ENCODE results near the gene CHFR.
"Not testable (repeated sequence)": the region's sequence is repeated elsewhere in the genome, so short reads cannot be mapped to it uniquely, and the experiment has no call there.

CHFR gene

DNA sequence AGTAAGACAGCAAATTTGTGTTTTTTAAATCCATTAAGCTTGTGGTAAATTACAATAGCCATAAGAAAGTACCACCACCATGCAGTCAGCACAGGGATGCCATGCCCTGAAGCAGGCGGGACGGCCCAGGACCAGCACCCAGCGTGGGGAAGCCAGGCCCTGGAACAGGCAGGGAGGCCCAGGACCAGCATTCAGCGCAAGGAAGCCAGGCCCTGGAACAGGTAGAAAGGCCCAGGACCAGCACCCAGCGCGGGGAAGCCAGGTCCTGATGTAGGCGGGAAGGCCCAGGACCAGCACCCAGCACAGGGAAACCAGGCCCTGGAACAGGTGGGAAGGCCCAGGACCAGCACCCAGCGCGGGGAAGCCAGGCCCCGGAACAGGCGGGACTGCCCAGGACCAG, 13.2 kb downstream of the CHFR start:
- DNase-seq (ENCODE audit: low spot score), result no peak

DNA sequence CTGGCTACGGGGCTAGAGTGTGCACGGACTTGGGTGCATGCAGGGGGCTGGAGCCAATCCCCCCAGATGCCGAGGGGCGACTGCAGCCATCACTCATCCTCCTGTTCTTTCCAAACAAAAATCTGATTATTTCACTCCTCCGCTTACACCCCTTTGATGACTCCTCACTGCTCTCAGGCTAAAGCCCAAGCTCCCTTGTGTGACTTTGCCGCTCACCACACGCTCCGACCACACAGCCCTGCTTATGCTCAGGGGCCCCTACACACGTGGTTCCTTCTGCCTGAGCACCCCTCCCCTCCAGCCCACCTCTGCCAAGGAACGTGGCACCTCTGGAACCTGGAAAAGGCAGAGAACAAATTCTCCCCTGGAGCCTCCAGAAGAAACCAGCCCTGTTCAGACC, 13.7 kb downstream of the CHFR start:
- no peak for DNase-seq (ENCODE audit: low spot score)

DNA sequence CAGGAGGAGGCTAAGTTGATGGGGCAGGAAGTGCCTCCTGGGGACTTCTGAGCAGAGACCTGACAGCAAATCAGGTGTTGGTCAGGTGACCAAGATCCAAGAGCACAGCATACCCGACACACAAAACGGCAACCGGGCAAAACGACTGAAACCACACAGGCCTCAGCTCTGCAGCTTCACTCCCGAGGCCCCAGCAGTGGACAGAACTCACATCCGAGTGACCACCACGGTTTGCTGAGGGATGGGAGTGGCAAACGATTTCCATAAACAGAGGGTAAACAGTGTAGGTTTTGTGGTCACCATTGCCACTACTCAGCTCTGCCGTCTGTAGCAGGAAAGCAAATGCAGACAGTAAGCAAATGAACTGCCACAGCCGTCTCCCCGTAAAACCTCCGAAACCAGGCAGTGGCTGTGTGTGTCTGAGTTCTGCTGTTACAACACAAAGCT, 14.4 kb downstream of the CHFR start:
- no peak for DNase-seq (ENCODE audit: low spot score)

DNA sequence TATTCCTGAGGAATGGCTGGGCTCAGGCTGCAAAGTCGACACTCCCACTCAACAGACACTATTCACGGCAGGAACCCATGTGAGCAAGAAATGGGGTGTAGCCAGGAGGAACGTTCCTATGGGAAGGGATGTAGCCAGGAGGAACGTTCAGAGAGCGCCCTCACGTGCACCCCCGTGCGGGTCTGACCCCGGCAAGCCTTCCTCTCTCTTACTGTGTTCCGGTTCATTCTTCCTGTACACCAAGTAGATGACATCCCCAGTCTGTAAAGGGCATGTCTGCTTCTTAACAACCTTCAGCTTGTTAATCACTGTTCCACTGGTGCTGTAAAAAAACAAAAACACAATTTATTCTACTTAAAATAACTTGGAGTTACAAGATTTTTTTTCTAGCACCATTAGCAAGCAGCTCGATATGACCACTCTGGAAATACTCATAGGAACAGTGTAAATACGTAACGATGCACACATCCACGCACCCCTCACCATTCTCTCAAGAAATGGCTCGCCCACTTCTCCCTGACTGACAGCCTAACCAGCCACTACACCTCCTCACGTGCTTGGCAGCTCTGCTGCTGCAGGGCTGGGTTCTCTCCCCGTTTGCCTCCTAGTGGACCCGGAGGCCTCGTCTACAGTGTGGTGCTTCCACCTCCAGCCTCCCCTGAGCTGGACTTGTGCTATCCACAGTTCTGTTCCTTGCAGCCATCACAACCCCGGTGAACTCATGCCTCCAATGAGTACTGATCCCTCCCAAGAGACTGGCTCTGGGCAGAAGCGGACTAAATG, 15.1 kb downstream of the CHFR start:
- no peak for DNase-seq (ENCODE audit: low spot score)

DNA sequence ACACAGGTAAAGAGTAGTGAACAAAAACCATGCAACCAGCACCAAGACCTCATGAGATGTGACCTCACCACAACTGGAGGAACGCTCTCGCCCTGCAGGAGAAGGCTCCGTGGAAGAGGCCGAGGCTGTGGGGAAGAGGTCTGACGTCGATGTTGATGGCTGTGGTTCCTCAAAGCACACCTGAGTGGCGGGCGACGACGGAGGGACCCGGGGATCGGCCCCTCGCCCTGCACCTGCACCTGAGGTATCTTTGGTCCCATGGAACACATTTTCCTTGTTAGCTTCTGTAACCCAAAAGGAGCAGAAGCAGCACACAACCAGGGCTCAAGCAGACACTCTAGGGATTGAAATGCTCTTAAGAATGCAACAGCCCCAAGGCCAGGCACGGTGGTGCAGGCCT, 17.9 kb downstream of the CHFR start:
- no peak for DNase-seq (ENCODE audit: low spot score)

DNA sequence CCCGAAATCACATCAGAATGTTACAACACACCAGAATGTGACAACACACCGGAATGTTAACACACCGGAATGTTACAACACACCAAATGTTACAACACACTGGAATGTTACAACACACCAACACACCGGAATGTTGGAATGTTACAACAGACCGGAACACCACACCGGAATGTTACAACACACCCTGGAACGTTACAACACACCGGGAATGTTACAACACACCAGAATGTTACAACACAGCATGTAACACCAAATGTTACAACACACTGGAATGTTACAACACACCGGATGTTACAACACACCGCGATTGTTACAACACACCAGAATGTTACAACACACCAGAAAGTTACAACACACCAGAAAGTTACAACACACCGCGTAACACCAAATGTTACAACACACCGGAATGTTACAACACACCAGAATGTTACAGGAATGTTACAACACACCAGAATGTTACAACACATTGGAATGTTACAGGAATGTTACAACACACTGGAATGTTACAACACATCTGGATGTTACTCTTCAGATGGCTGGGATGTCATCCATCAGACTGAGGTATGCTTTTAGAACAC, 21.1 kb downstream of the CHFR start:
- DNase-seq (ENCODE audit: low spot score), result no peak

DNA sequence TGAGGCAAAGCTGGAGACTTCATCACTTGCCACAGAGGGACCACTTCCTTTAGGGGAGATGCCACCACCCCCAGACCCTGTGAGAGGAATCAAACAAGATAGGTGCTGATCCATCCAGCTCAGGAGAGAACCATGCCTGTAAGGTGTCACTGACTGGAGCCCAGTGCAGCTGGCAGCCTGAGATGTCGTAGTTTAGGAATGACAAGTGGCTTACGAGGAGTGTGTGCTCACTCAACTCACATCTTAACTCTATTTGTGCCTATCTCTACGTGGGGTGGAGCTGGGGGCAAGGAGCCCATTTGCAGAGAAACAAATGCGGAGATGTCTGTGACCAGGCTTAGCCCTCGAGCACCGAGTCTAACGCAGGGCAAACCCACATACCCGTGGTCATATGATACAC, 25.8 kb downstream of the CHFR start:
- DNase-seq (ENCODE audit: low spot score), result no peak

DNA sequence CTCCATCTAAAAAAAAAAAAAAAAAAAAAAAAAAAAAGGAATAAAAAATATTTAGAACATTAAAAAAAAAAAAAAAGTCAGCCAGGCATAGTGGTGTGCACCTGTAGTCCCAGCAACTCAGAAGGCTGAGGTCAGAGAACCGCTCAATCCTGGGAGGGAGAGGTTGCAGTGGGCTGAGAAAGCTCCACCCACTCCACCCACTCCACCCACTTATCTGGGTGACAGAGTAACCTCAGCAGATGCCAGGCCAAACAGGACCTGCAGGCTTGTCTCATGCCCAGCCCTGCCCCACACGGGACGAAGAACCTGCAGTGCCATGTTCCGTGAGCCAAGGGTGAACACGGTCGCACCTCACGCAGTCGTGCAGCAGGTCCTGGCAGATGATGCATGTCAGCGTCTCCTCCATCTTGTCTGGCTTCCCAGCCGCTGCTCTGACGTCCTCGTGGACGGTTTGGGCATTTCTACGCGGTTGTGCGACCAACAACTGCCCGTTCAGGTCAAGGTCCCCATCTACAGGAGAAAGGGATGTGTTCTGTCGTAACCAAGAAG, 28.6 kb downstream of the CHFR start:
- DNase-seq (ENCODE audit: low spot score), result no peak

DNA sequence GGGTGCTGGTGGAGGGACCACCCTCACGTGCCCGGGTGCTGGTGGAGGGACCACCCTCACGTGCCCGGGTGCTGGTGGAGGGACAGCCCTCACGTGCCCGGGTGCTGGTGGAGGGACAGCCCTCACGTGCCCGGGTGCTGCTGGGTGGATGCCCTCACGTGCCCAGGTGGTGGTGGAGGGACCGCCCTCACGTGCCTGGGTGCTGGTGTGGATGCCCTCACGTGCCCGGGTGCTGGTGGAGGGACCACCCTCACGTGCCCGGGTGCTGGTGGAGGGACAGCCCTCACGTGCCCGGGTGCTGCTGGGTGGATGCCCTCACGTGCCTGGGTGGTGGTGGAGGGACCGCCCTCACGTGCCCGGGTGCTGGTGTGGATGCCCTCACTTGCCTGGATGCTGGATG, 30.4 kb downstream of the CHFR start:
- DNase-seq (ENCODE audit: low spot score), result not testable (repeated sequence)

DNA sequence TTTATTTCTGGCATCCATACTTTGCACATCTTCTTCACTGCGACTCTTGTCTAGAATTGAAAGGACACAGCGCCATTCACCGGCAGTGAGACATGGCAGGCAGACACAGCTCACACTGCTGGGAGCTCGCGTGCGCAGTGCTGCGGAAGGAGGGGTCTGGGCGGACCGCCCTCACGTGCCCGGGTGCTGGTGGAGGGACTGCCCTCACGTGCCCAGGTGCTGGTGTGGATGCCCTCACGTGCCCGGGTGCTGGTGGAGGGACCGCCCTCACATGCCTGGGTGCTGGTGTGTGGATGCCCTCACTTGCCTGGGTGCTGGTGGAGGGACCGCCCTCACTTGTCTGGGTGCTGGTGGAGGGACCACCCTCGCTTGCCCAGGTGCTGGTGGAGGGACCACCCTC, 30.8 kb downstream of the CHFR start:
- DNase-seq (ENCODE audit: low spot score), result no peak

DNA sequence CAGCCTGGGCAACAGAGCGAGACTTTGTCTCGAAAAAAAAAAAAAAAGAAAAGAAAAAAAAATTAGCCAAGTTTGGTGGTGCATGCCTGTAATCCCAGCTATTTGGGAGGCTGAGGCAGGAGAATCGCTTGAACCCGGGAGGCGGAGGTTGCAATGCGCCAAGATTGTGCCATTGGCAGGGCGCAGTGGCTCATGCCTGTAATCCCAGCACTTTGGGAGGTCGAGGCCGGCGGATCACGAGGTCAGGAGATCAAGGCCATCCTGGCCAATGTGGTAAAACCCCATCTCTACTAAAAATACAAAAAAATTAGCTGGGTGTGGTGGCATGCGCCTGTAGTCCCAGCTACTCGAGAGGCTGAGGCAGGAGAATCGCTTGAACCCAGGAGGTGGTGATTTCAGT, 32.2 kb downstream of the CHFR start:
- DNase-seq (ENCODE audit: low spot score), result not testable (repeated sequence)

DNA sequence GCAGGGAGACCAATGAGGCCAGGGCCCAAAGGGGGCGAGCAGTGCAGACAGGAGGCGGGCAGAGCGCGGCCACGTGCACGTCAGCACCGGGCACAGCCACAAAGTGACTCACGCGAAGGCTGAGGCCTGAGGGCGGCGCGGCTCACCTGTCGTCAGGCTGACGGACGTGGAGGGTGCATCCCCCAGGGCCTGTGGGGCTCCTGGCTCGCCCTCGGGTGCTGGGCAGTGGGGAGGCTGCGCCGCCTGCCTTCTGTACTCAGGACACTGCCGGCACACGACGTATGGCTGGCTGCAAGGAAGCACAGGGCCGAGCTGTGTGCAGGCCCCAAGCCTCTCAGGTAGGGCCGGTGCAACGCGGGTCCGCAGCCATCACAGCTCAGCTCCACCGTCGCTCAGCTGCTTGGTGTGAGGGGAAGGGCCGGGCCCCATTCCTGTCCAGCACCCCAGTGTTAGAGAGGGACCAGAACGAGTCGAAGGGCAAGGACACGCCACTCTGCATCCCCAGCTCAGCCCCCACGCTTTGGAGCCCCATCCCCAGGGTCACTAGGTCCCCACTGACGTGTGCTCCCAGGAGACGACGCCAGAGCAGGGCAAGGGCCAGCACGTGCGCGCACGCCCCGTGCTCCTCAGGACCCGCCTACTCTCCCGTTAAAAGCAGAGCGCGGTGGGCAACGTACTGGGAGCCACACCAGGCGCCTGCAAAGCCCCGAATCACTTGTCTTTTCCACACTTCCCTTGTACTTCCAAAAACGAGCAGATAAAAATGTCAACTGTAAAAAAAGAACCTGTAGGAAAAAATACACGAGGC, 33.9 kb downstream of the CHFR start:
- no peak for DNase-seq (ENCODE audit: low spot score)

DNA sequence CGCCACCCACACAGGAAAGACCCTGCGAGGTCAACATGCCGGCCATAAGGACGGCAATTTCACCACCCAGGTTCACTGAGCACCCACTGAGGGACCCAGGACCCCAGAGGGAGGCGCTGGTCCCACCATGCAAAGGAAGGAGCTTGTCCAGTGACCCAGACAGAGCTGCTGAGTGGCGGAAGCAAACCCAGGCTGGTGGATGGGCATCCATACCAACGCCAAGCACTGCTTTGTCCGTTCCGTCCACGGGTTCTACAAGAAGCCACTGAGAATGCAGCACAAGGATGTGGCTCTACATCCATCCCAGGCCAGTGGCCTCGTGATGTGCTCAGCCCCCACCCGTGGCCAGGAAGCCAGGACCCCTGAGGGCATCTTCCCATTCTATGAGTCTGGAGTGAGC, 34.9 kb downstream of the CHFR start:
- no peak for DNase-seq (ENCODE audit: low spot score)

DNA sequence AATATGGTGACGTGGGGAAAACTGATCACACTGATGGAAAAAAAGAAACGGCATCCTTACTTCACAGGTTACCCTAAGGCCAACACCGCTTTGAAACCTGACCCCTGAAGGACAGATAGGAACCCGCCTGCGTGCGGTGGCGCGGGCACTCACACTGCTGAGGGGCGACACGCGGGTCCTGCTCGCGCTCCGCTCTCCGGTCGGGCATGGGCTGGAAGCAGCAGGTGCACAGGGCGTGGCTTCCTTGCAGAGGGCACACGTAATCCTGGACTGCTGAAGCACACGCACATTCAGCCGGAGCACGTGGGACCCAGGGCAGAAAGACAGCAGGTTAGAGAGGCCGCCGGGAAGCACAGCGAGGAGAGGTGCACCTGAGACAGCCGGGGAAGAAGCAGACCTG, 35.9 kb downstream of the CHFR start:
- no peak for DNase-seq (ENCODE audit: low spot score)

DNA sequence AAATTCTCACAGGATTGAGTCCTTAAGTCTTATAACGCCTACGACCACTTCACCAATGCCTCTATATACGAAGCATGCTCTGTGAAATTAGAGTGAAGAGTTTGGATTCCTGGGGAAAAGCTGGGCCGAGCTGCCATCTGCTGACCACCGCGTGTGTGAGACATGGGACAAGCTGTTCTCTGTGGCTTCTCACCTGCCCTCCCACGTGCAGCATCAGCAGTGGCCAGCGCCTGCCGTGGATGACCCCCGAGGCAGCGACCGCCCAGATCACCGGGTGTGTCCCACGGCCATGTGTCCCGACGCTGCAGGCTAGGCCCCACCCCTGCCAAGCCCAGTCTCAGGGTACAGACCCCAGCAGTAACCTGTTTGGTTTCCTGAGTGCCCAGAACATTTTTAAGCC, 37.1 kb downstream of the CHFR start:
- DNase-seq (ENCODE audit: low spot score), result no peak

DNA sequence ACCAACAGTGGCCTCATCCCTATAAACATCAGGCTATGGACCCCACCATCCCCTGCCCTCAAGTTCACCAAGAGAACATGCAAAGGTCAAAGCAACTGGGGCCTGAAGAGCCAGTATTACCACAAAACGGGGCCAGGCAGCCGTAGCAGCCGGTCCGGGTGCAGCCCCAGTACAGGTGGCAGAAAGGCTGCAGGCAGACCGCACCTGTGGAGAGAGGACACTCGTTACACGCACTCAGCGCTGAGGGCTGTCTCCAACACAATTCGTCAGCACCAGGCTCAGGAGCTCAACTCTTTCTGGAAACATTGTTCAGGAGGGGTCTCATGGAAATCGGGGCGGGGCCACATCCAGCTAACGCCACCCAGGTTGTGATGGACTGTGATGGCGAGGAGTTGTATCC, 38.9 kb downstream of the CHFR start:
- DNase-seq (ENCODE audit: low spot score), result no peak

DNA sequence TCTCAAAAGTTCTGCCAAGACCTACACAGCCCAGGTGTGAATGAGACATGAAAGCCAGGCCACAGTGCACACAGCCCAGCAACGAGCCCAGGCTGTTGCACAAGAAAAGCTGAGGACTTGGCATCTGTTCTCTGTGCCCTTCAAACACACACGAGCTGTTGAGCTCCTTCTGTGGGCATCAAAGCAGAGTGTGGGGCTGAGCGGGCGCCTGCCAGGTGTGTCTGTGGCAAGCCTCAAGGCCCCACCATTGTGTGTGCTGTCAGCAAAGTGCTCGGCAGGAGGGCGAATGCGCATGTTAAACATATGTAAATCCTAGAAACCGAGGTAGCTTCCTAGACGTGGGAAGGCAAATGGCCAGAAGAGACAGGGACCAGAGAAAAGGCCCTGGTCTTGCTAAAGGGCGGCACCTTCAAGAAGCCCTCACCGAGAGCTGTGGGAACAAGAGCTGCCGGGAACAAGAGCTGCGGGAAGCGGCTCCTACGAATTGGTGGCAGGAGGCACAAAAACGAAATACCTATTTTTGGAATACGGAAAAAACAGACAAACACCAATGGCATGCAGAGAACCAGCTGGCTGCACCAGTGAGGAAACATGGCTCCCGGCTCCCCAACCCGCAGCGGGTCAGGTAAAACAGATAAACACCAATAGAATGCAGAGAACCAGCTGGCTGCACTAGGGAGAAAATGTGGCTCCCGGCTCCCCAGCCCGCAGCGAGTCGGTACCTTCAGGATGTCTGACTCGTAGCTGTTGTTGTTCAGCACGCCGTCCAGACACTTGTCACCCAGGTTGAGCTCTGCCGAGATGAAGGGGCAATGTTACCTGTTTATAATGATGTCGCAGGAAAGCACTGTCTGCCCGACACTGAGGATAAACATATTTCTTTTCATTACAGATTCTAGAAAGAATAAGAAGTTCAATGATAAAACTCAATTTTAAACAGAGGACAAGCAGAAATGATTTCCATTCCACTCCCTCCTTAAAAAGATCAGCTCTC, 39.7 kb downstream of the CHFR start:
- no peak for DNase-seq (ENCODE audit: low spot score)

DNA sequence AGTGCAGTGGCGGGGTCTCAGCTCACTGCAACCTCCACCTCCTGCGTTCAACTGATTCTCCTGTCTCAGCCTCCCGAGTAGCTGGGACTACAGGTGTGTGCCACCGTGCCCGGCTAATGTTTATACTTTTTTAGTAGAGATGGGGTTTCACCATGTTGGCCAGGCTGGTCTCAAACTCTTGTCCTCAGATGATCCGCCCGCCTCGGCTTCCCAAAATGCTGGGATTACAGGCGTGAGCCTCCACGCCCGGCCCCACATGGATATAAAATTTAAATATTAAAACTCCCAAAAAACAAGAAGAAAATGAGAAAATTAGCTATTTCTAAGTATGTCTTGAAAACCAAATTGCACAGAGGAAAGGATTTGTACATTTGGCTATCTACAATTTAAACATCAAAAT, 42.7 kb downstream of the CHFR start:
- DNase-seq (ENCODE audit: low spot score), result not testable (repeated sequence)

DNA sequence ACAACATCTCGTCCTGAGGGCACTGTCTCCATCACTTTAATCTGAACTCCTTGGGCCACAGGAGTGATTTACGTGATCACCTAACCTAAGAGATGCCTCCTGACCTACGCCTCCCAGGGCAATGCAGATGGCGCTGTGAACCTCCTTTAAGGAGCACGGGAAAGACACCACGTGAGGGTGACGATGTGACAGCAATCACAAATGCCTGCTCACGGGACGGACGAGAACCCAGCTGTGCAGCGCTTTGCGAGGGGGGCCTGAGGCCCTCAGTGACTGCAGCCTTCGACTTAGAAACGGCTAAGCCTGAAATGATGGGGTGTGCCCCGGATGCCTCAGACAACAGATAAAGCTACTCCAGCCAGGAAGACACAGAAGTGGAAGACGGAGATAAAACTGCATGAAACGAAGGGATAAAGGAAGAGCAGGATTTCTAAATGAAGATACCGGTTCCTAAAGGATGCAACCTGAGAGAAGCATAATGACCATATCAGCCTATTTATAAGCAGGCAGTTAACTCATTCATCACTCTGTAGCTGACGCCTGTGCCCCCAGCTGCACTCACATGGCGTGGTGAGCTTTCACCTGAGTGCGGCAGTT, 44.9 kb downstream of the CHFR start:
- DNase-seq (ENCODE audit: low spot score), result no peak

DNA sequence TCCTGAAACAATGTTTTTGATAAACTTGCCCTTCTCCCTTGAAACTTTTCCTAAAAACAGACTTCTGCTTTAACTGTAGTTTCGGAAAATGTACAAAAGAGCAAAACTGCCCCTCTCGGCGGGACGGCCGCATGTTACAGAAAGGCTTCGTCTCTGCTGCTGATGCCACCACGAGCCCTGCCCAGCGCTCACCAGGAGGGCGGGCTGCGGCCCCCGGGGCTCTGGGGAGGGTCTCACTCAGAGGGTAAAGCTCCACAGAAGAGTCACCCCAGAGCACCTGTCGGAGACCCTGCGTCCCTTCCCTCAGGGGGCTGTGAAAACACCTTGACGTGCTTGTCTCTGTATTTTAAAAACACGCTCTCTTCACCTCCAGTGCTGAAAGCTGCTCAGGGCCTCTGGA, 46.3 kb downstream of the CHFR start:
- DNase-seq (ENCODE audit: low spot score), result no peak

DNA sequence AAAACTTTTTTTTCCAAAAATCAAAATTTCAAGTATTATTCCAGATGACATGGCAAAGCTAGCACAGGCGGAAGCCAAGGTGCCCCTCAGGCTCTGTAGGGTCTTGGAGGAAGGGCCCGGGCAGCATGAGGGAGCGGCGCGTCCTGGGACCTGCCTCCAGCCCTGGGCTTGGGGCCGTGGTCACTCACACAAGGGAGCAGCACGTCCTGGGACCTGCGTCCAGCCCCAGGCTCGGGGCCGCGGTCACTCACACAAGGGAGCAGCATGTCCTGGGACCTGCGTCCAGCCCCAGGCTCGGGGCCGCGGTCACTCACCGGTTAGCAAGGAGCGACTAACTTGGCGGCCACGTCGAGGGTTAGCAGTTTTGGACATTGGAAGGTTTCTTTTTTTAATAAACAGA, 46.9 kb downstream of the CHFR start:
- no peak for DNase-seq (ENCODE audit: low spot score)
